Activated CD4-positive, alpha-beta T cell treated with anti-CD3 and anti-CD28 coated beads, Interleukin-2, amount 10 ng/mL, durations not matched to agents 24 days and 14 days (primary cell): ENCODE results near the gene SYT1. TPM values are rescaled to one million over a fixed set of nuclear protein-coding genes. Genes with fewer than 3 reads are reported as not detected.
"Not testable (repeated sequence)": the region's sequence is repeated elsewhere in the genome, so short reads cannot be mapped to it uniquely, and the experiment has no call there.

ENCODE experiments used
- DNase-seq: peaks from one replicate; pipeline ENCODE4 v3.0.0; 2022
- H3K27ac Mint-ChIP-seq: one replicate; pipeline ENCODE4 v1.8.0; 2022; ENCODE audit warnings: mild to moderate bottlenecking, mixed read lengths
- H3K27me3 Mint-ChIP-seq: one replicate; pipeline ENCODE4 v1.8.0; 2022; ENCODE audit warnings: mixed read lengths
- H3K36me3 Mint-ChIP-seq: one replicate; pipeline ENCODE4 v1.8.0; 2022; ENCODE audit warnings: low read depth, mild to moderate bottlenecking, mixed read lengths
- H3K4me1 Mint-ChIP-seq: one replicate; pipeline ENCODE4 v1.8.0; 2021; ENCODE audit warnings: mixed read lengths
- H3K4me3 Mint-ChIP-seq: one replicate; pipeline ENCODE4 v1.8.0; 2022; ENCODE audit warnings: mild to moderate bottlenecking, moderate library complexity, mixed read lengths
- H3K9me3 Mint-ChIP-seq: one replicate; pipeline ENCODE4 v1.8.0; 2021; ENCODE audit warnings: mixed read lengths
- intact Hi-C: fragments of 100-400 bp; cut with micrococcal nuclease; formaldehyde crosslinking; loops from one replicate; pipeline ENCODE4 v1.15.1; 2023
- total RNA-seq: library from RNA; stranded (reverse); gene quantifications from 2 replicates; pipeline ENCODE4 v1.2.3, GENCODE V29; 2022

Gene SYT1
- total RNA-seq, 1 donor from 2014 or later = not detected

GRCh38 chr12:79415321-79415720 is 550.7 kb downstream of the SYT1 start:
- Mint-ChIP-seq H3K4me1 (no peaks in the 10 kb centered on the region), H3K27me3 (no peaks in the 10 kb centered on the region), H3K27ac (no peak overlapping the region), H3K4me3 (no peak overlapping the region), H3K9me3 (no peaks in the 10 kb centered on the region), H3K36me3 (no peaks in the 10 kb centered on the region)
- DNase-seq = no peak
- intact Hi-C loops = no loop called here

GRCh38 chr12:79415746-79416435 is 551.3 kb downstream of the SYT1 start:
- Mint-ChIP-seq H3K4me3 (no peak overlapping the region), H3K27ac (no peak overlapping the region), H3K9me3 (no peaks in the 10 kb centered on the region), H3K36me3 (no peaks in the 10 kb centered on the region), H3K27me3 (no peaks in the 10 kb centered on the region), H3K4me1 (no peaks in the 10 kb centered on the region)
- intact Hi-C loops = no loop called here
- DNase-seq = no peak

- DNase-seq = no peak
- no peaks in the 10 kb centered on the region for H3K4me1 Mint-ChIP-seq
- H3K36me3 Mint-ChIP-seq = no peaks in the 10 kb centered on the region
- intact Hi-C loops = no loop called here
- no peak overlapping the region for H3K27ac Mint-ChIP-seq
- no peak overlapping the region for H3K4me3 Mint-ChIP-seq
- H3K9me3 Mint-ChIP-seq = no peaks in the 10 kb centered on the region
- H3K27me3 Mint-ChIP-seq = no peaks in the 10 kb centered on the region
Measured at GRCh38 chr12:79420146-79420618, 555.6 kb downstream of the SYT1 start.

- Mint-ChIP-seq H3K36me3 (no peaks in the 10 kb centered on the region), H3K9me3 (no peaks in the 10 kb centered on the region), H3K27ac (no peak overlapping the region), H3K4me3 (no peak overlapping the region), H3K27me3 (no peaks in the 10 kb centered on the region), H3K4me1 (no peaks in the 10 kb centered on the region)
- no peak for DNase-seq
- intact Hi-C loops = no loop called here
Measured at GRCh38 chr12:79421236-79421740, 556.7 kb downstream of the SYT1 start.

GRCh38 chr12:79422060-79422812 is 557.7 kb downstream of the SYT1 start:
- Mint-ChIP-seq H3K36me3 (no peaks in the 10 kb centered on the region), H3K27me3 (no peaks in the 10 kb centered on the region), H3K9me3 (no peaks in the 10 kb centered on the region), H3K4me1 (no peaks in the 10 kb centered on the region), H3K4me3 (no peak overlapping the region), H3K27ac (no peak overlapping the region)
- intact Hi-C loops = no loop called here
- no peak for DNase-seq

- intact Hi-C loops = no loop called here
- H3K4me3 Mint-ChIP-seq = no peak overlapping the region
- H3K4me1 Mint-ChIP-seq = no peaks in the 10 kb centered on the region
- DNase-seq = no peak
- H3K9me3 Mint-ChIP-seq = no peaks in the 10 kb centered on the region
- H3K27me3 Mint-ChIP-seq = no peaks in the 10 kb centered on the region
- no peaks in the 10 kb centered on the region for H3K36me3 Mint-ChIP-seq
- H3K27ac Mint-ChIP-seq = no peak overlapping the region
Measured at GRCh38 chr12:79423560-79423959, 559.0 kb downstream of the SYT1 start.

- Mint-ChIP-seq H3K9me3 (no peaks in the 10 kb centered on the region), H3K27ac (no peak overlapping the region), H3K4me1 (no peaks in the 10 kb centered on the region), H3K36me3 (no peaks in the 10 kb centered on the region), H3K27me3 (no peaks in the 10 kb centered on the region), H3K4me3 (no peak overlapping the region)
- DNase-seq = no peak
- intact Hi-C loops = no loop called here
Measured at GRCh38 chr12:79424109-79424721, 559.6 kb downstream of the SYT1 start.

GRCh38 chr12:79426121-79426520 is 561.5 kb downstream of the SYT1 start:
- intact Hi-C loops = no loop called here
- Mint-ChIP-seq H3K9me3 (no peaks in the 10 kb centered on the region), H3K4me1 (no peaks in the 10 kb centered on the region), H3K4me3 (no peak overlapping the region), H3K27ac (no peak overlapping the region), H3K36me3 (no peaks in the 10 kb centered on the region), H3K27me3 (no peaks in the 10 kb centered on the region)
- no peak for DNase-seq

- H3K36me3 Mint-ChIP-seq, intact Hi-C loops, H3K27me3 Mint-ChIP-seq, H3K27ac Mint-ChIP-seq, DNase-seq, H3K9me3 Mint-ChIP-seq, H3K4me1 Mint-ChIP-seq, H3K4me3 Mint-ChIP-seq: not testable (repeated sequence)
Measured at GRCh38 chr12:79426744-79427143, 562.2 kb downstream of the SYT1 start.

- Mint-ChIP-seq H3K27me3 (no peaks in the 10 kb centered on the region), H3K4me1 (no peaks in the 10 kb centered on the region), H3K9me3 (no peaks in the 10 kb centered on the region), H3K27ac (no peak overlapping the region), H3K36me3 (no peaks in the 10 kb centered on the region), H3K4me3 (no peak overlapping the region)
- no peak for DNase-seq
- intact Hi-C loops = no loop called here
Measured at GRCh38 chr12:79433465-79434072, 569.0 kb downstream of the SYT1 start.

- Mint-ChIP-seq H3K27ac (no peak overlapping the region), H3K9me3 (no peaks in the 10 kb centered on the region), H3K4me1 (no peaks in the 10 kb centered on the region), H3K36me3 (no peaks in the 10 kb centered on the region), H3K27me3 (no peaks in the 10 kb centered on the region), H3K4me3 (no peak overlapping the region)
- intact Hi-C loops = no loop called here
- DNase-seq = no peak
Measured at GRCh38 chr12:79434561-79434960, 570.0 kb downstream of the SYT1 start.

- H3K4me3 Mint-ChIP-seq = no peak overlapping the region
- no peaks in the 10 kb centered on the region for H3K9me3 Mint-ChIP-seq
Measured at GRCh38 chr12:79435742-79436141, 571.2 kb downstream of the SYT1 start.

GRCh38 chr12:79438480-79439174 is 574.1 kb downstream of the SYT1 start:
- Mint-ChIP-seq H3K27me3 (no peaks in the 10 kb centered on the region), H3K9me3 (no peaks in the 10 kb centered on the region)
- DNase-seq = no peak

More at GRCh38 chr12:79435742-79436141, 571.2 kb downstream of the SYT1 start:
- no peak for DNase-seq
- H3K27ac Mint-ChIP-seq = no peak overlapping the region
- no peaks in the 10 kb centered on the region for H3K27me3 Mint-ChIP-seq
- intact Hi-C loops = no loop called here
- no peaks in the 10 kb centered on the region for H3K4me1 Mint-ChIP-seq
- H3K36me3 Mint-ChIP-seq = no peaks in the 10 kb centered on the region

More at GRCh38 chr12:79438480-79439174, 574.1 kb downstream of the SYT1 start:
- no peak overlapping the region for H3K27ac Mint-ChIP-seq
- H3K4me1 Mint-ChIP-seq = no peaks in the 10 kb centered on the region
- intact Hi-C loops = no loop called here
- no peak overlapping the region for H3K4me3 Mint-ChIP-seq
- H3K36me3 Mint-ChIP-seq = no peaks in the 10 kb centered on the region
